Upper lobe of left lung (tissue), 6 donors: ENCODE data around the gene SAP30L. TPM values are rescaled to one million over a fixed set of nuclear protein-coding genes. Genes with fewer than 3 reads are reported as not detected.

Experiments
- ATAC-seq, 2 donors: fragments of 200-7000 bp; cut with Tn5 transposase; one replicate each; pipeline ENCODE4 v1.9.1; 2022; ENCODE audit warnings: mild to moderate bottlenecking in 2 of 2, moderate library complexity in 2 of 2; ENCODE audit not compliant: low FRiP score in 2 of 2
- DNase-seq, 2 donors: peaks; one replicate each; pipeline ENCODE4 v3.0.0-alpha.2; 2019 to 2020
- H3K27ac ChIP-seq, 4 donors: fragments of 200-600 bp; sonication (generic); one replicate each; pipeline ENCODE4 v1.5.1; 2016 to 2019
- H3K27me3 ChIP-seq, 4 donors: fragments of 200-600 bp; sonication (generic); one replicate each; pipeline ENCODE4 v1.5.1; 2017 to 2019
- H3K36me3 ChIP-seq, 4 donors: fragments of 200-600 bp; sonication (generic); one replicate each; pipeline ENCODE4 v1.5.1; 2016 to 2019
- H3K4me1 ChIP-seq, 4 donors: fragments of 200-600 bp; sonication (generic); one replicate each; pipeline ENCODE4 v1.5.1; 2018 to 2019
- H3K4me3 ChIP-seq, 4 donors: fragments of 200-600 bp; sonication (generic); one replicate each; pipeline ENCODE4 v1.5.1; 2017 to 2019; ENCODE audit warnings: mild to moderate bottlenecking in 2 of 4, moderate library complexity in 1 of 4
- H3K9me3 ChIP-seq, 4 donors: fragments of 200-600 bp; sonication (generic); one replicate each; pipeline ENCODE4 v1.5.1; 2018 to 2019
- EP300 ChIP-seq, 4 donors: sonication (generic); formaldehyde crosslinking; IDR thresholded peaks; one replicate each; pipeline ENCODE4 v1.5.1; 2017; ENCODE audit warnings: antibody characterized with exemption in 4 of 4, control low read depth in 2 of 4
- POLR2A ChIP-seq, 4 donors: fragments of 450-650 bp; IDR thresholded peaks; one replicate each; pipeline ENCODE4 v1.5.1; 2016 to 2017; ENCODE audit warnings: antibody characterized with exemption in 4 of 4, mild to moderate bottlenecking in 2 of 4
- POLR2AphosphoS5 ChIP-seq, 2 donors: sonication (generic); formaldehyde crosslinking; IDR thresholded peaks; one replicate each; pipeline ENCODE4 v1.5.1; 2017; ENCODE audit warnings: antibody characterized with exemption in 2 of 2
- WGBS, 2 donors: methylation state at CpG; one replicate each; pipeline ENCODE4 v1.1.5; 2017 to 2018; 5-methylcytosine and 5-hydroxymethylcytosine counted together
- total RNA-seq, 6 donors: library from RNA; depleted of rRNA in 4 of 6; stranded (reverse); fragments of >200 nt in 4 of 6; gene quantifications; one replicate each; pipeline versions ENCODE4 v1.1.0 to v1.2.1, GENCODE V29; 2016 to 2021
- TF ChIP-seq, protein P1 (sequence below), 6 experiments: fragments of 450-650 bp in 4 of 6; fragments of 200-600 bp in 2 of 6; sonication (generic) in 2 of 6; IDR thresholded peaks; one replicate each; pipeline ENCODE4 v1.5.1; 2016 to 2019; ENCODE audit warnings: antibody characterized with exemption in 6 of 6
- donor health status: DM: no; HTN: no; CAD: no; lungs with moderate emphysema.
- donor health status: DM: no; HTN: yes; CAD: no; lungs with severe emphysema.

SAP30L gene
- total RNA-seq, 6 donors from 2014 or later, result 34.0 to 52.8 (median 37.8) TPM

DNA sequence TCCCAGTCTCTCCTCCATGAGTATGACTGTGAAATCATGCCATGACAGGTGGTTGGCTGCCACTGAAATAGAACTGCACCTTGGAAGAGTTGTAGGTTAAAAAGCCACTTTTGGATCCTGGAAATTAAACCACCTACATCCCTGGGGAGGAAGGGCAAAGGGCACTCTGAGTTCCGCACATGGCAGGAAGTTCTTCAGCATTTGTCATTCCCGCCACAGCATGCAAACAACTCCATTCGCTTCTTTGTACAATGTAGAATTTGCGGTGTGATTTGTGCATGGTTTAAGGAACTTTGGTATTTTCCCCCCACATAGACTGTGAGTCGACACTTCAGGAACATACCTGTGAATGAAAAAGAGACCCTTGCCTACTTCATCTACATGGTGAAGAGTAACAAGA lies 9.8 kb downstream of the SAP30L start:
- Histone ChIP-seq H3K27ac (no peak overlapping the region), H3K9me3 (no peaks in the 10 kb centered on the region), H3K36me3 (peaks cover 21 to 85% (median 65%) of the 10 kb centered on the region in 4 donors), H3K4me3 (no peak overlapping the region), H3K4me1 (no peaks in the 10 kb centered on the region), H3K27me3 (no peaks in the 10 kb centered on the region)
- WGBS, 2 donors, result 89 to 96% methylated on average over 5 of the region's 5 CpGs
- DNase-seq (no peak), ATAC-seq (no peak)
- TF ChIP-seq POLR2AphosphoS5 (IDR thresholded peaks at IDR 0.05), result no peak

DNA sequence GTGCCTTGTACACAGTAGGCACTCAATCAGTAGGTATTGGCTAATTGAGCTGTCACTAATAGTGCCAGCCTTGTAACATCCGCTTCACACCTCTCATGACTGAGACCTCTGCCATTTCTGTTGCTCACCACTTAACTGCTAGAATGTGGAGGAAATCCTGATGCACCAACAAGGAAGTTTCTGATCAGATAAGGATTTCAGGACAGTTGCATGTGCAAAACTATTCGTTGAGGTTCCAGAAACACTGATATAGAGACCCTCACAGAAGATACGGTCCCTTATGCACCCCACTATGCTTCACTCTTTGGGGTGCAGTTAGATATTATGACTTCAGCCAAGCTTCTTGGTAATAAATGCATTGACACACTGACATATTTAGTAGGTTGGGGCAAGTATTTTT lies 10.7 kb downstream of the SAP30L start:
- H3K36me3 ChIP-seq, result peaks cover 21 to 84% (median 61%) of the 10 kb centered on the region in 4 donors
- H3K27ac ChIP-seq, result no peak overlapping the region
- ATAC-seq, result no peak
- H3K9me3 ChIP-seq, result no peaks in the 10 kb centered on the region
- H3K4me3 ChIP-seq, result no peak overlapping the region
- DNase-seq, result no peak
- TF ChIP-seq POLR2AphosphoS5 (IDR thresholded peaks at IDR 0.05) (no peak), EP300 (IDR thresholded peaks at IDR 0.05) (no peak), POLR2A (IDR thresholded peaks at IDR 0.05) (no peak)
- TF ChIP-seq, protein P1, sequence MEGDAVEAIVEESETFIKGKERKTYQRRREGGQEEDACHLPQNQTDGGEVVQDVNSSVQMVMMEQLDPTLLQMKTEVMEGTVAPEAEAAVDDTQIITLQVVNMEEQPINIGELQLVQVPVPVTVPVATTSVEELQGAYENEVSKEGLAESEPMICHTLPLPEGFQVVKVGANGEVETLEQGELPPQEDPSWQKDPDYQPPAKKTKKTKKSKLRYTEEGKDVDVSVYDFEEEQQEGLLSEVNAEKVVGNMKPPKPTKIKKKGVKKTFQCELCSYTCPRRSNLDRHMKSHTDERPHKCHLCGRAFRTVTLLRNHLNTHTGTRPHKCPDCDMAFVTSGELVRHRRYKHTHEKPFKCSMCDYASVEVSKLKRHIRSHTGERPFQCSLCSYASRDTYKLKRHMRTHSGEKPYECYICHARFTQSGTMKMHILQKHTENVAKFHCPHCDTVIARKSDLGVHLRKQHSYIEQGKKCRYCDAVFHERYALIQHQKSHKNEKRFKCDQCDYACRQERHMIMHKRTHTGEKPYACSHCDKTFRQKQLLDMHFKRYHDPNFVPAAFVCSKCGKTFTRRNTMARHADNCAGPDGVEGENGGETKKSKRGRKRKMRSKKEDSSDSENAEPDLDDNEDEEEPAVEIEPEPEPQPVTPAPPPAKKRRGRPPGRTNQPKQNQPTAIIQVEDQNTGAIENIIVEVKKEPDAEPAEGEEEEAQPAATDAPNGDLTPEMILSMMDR (IDR thresholded peaks at IDR 0.05), result no peak
- H3K27me3 ChIP-seq, result no peaks in the 10 kb centered on the region
- no peaks in the 10 kb centered on the region for H3K4me1 ChIP-seq
- 65 to 71% methylated on average over 3 of the region's 3 CpGs for WGBS, 2 donors

DNA sequence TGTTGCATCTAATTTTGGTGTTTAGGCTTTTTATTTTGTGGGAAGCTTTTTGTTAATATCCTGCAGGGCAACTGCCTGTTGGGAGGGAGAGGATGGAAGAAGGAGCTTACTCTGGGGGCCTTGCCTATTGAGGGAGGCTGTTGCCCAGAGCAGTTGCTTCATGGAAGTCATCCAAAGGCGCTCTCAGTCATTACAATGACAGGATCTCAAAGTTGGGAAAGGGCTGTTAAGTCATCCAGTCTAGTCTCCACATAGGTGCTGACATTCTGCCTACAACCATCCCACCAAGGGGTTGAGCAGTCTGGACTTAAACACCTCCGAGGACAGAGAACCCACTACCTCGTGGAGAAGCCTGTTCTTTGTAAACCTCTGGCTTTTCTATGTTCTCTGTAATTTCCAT lies 13.2 kb downstream of the SAP30L start:
- H3K36me3 ChIP-seq, result peaks cover 13 to 62% (median 40%) of the 10 kb centered on the region in 4 donors
- WGBS, 2 donors, result 74 to 90% methylated on average over 3 of the region's 3 CpGs

DNA sequence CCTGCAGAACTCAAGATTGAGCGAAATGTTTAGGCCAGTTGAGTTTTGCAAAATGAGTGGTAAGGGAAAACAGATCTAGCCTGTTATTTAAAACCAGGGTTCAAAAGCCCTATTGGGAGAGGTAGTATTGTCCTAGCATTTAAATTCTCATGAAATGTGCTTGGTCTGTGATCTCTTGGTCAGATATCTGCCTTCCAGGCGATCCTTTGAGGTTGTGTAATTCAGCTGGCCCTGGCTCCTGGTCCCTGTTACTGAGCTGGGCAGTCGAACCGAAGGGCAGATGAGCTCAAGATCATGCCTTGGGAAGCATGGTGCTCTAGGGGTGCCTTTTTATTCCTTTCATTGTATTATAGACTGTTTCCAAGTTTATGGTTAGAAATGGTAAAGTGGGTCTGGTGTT lies 14.4 kb downstream of the SAP30L start:
- Histone ChIP-seq H3K4me1 (no peaks in the 10 kb centered on the region), H3K27ac (no peak overlapping the region), H3K9me3 (no peaks in the 10 kb centered on the region), H3K4me3 (no peak overlapping the region), H3K27me3 (no peaks in the 10 kb centered on the region), H3K36me3 (peaks cover 10 to 52% (median 32%) of the 10 kb centered on the region in 4 donors)
- 94 to 96% methylated on average over 4 of the region's 4 CpGs for WGBS, 2 donors
- DNase-seq, result no peak
- TF ChIP-seq POLR2A (IDR thresholded peaks at IDR 0.05) (no peak), POLR2AphosphoS5 (IDR thresholded peaks at IDR 0.05) (no peak), EP300 (IDR thresholded peaks at IDR 0.05) (no peak)
- TF ChIP-seq, protein P1 (IDR thresholded peaks at IDR 0.05), result no peak
- ATAC-seq, result no peak

More for the DNA sequence above, 13.2 kb downstream of the SAP30L start:
- no peaks in the 10 kb centered on the region for H3K4me1 ChIP-seq
- no peaks in the 10 kb centered on the region for H3K27me3 ChIP-seq
- no peaks in the 10 kb centered on the region for H3K9me3 ChIP-seq
- DNase-seq (no peak), ATAC-seq (no peak)
- no peak overlapping the region for H3K27ac ChIP-seq
- H3K4me3 ChIP-seq, result no peak overlapping the region
- TF ChIP-seq EP300 (IDR thresholded peaks at IDR 0.05) (no peak), POLR2AphosphoS5 (IDR thresholded peaks at IDR 0.05) (no peak), POLR2A (IDR thresholded peaks at IDR 0.05) (no peak)
- TF ChIP-seq, protein P1 (IDR thresholded peaks at IDR 0.05), result no peak

DNA sequence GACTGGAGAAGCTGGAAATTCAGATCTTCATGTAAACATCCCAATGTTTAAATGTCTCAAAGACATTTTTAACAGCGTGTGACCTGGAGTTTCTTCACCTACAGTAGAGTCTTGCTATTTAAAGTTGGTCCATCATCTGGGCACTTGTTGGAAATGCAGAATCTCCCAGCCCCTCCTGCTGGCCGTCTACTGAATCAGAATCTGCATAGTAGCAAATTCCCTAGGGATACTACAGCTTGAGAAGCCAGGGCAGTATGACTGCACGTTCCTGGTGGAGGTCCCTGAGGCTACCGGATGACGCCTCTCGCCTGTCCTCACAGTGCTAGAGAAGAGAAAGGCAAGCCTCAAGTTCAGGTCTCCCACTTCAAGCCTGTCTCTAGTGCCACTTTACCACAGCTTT lies 15.7 kb downstream of the SAP30L start:
- Histone ChIP-seq H3K9me3 (no peaks in the 10 kb centered on the region), H3K36me3 (peaks cover 4 to 38% (median 20%) of the 10 kb centered on the region in 4 donors), H3K4me3 (no peak overlapping the region), H3K27ac (no peak overlapping the region), H3K27me3 (no peaks in the 10 kb centered on the region), H3K4me1 (no peaks in the 10 kb centered on the region)
- no peak for DNase-seq
- TF ChIP-seq, protein P1 (IDR thresholded peaks at IDR 0.05), result no peak
- TF ChIP-seq POLR2A (IDR thresholded peaks at IDR 0.05) (no peak), EP300 (IDR thresholded peaks at IDR 0.05) (no peak), POLR2AphosphoS5 (IDR thresholded peaks at IDR 0.05) (no peak)
- WGBS, 2 donors, result 70 to 77% methylated on average over 6 of the region's 6 CpGs
- no peak for ATAC-seq
